ENCODE results near the gene UTP14A. TPM values are rescaled to one million over a fixed set of nuclear protein-coding genes. Genes with fewer than 3 reads are reported as not detected.

Gene UTP14A
- total and polyA plus RNA-seq, 10 donors = 11.2 to 17.3 (median 13.5) TPM

DNA sequence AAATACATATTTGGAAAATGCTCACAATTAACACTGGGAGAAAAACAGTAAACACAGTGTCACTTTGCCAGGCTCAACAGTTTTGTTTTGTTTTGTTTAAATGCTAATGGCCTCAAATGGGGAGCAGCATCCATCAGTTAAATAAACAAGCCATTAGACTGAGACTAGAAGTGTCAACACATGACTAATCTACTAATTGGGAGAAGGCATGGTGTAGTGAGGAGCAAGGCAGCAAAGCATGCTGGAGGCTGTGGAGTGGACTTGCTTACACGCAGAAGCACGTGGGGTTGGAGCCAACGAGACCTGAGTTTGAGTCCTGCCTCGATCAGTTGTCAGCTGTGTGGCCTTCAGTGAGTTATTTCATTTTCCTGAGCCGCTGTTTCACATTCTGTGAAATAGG, 29.0 kb downstream of the UTP14A start:
- no peak for TF ChIP-seq CTCF (IDR thresholded peaks at IDR 0.05 in 8 of 11, conservative IDR thresholded peaks at IDR 0.05 in 3 of 11)
- no peak for TF ChIP-seq POLR2AphosphoS5 (IDR thresholded peaks at IDR 0.05)
- TF ChIP-seq POLR2A (IDR thresholded peaks at IDR 0.05) = no peak
- H3K4me3 ChIP-seq = no peak overlapping the region
- 65 to 96% (median 89%) methylated on average over 3 to 5 of the region's 5 CpGs for WGBS, 5 donors
- H3K27ac ChIP-seq = no peak overlapping the region
- peaks cover 0 to 5% (median 0%) of the 10 kb centered on the region in 6 donors for H3K4me1 ChIP-seq
- no peaks in the 10 kb centered on the region for H3K27me3 ChIP-seq (replicated peaks in 1 of 7)
- DNase-seq = no peak
- no peaks in the 10 kb centered on the region for H3K9me3 ChIP-seq
- intact Hi-C loops (cut with DNase I; ENCODE audit: low total_unique reads) = no loop called here
- H3K36me3 ChIP-seq = no peaks in the 10 kb centered on the region

- intact Hi-C loops (cut with DNase I; ENCODE audit: low total_unique reads) = no loop called here
- Histone ChIP-seq H3K27me3 (replicated peaks in 1 of 7) (no peaks in the 10 kb centered on the region), H3K36me3 (no peaks in the 10 kb centered on the region), H3K9me3 (no peaks in the 10 kb centered on the region), H3K4me1 (peaks cover 0 to 2% (median 0%) of the 10 kb centered on the region in 6 donors), H3K4me3 (no peak overlapping the region), H3K27ac (no peak overlapping the region)
- TF ChIP-seq POLR2A (IDR thresholded peaks at IDR 0.05) (no peak), CTCF (IDR thresholded peaks at IDR 0.05 in 8 of 11, conservative IDR thresholded peaks at IDR 0.05 in 3 of 11) (no peak), POLR2AphosphoS5 (IDR thresholded peaks at IDR 0.05) (no peak)
- DNase-seq = no peak
- 48 to 69% (median 63%) methylated on average over 3 to 4 of the region's 4 CpGs for whole genome bisulfite sequencing, 5 donors
Observed at GRCh38 chrX:129938081-129938480, 32.1 kb downstream of the UTP14A start.

DNA sequence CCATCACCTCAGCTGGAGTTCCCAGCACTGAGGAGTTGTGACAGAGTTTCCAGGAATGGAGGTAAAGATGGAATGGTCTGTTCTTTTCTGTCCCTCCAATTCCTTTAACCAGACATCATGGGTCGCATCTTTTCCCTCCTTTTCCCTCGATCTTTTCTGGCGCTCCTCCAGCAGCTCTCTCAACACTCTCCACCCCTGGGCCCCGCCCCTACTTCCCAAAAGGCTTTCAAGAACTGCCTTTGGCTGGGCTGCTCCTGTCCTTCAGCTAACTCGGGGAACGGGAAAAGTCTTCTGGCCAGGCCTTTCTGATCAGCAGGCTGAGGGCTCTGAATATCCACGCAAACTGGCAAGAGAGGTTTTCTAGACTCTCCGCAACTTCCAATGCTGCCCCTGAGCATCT, 34.0 kb downstream of the UTP14A start:
- intact Hi-C loops (cut with DNase I; ENCODE audit: low total_unique reads) = no loop called here
- WGBS, 5 donors = 50 to 73% (median 55%) methylated on average over 5 to 8 of the region's 8 CpGs
- H3K27ac ChIP-seq = no peak overlapping the region
- DNase-seq = no peak
- TF ChIP-seq POLR2AphosphoS5 (IDR thresholded peaks at IDR 0.05) (no peak), CTCF (IDR thresholded peaks at IDR 0.05 in 8 of 11, conservative IDR thresholded peaks at IDR 0.05 in 3 of 11) (no peak), POLR2A (IDR thresholded peaks at IDR 0.05) (no peak)
- no peaks in the 10 kb centered on the region for H3K9me3 ChIP-seq
- H3K4me1 ChIP-seq = no peaks in the 10 kb centered on the region
- H3K36me3 ChIP-seq = no peaks in the 10 kb centered on the region
- no peaks in the 10 kb centered on the region for H3K27me3 ChIP-seq (replicated peaks in 1 of 7)
- H3K4me3 ChIP-seq = no peak overlapping the region

DNA sequence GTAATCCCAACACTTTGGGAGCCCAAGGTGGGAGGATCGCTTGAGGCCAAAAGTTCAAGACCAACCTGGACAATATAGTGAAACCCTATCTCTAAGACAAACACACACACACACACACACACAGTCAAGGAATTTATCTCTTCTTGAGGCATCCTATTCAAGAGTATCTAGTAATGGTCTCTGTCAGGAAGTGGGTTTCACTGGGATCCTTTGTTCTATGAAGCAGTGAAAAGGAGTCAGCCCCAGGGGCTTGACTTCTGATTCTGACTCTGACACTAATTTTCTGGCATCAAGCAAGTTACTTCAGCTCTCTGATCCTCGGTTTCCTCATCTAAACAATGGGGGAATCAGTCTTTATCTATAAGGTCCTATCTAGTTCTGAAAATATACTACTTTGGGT, 34.8 kb downstream of the UTP14A start:
- no peak overlapping the region for H3K4me3 ChIP-seq
- no peaks in the 10 kb centered on the region for H3K27me3 ChIP-seq (replicated peaks in 1 of 7)
- no peak for DNase-seq
- no peak overlapping the region for H3K27ac ChIP-seq
- 70 to 94% (median 88%) methylated on average over 2 of the region's 2 CpGs for WGBS, 5 donors
- TF ChIP-seq CTCF (IDR thresholded peaks at IDR 0.05 in 8 of 11, conservative IDR thresholded peaks at IDR 0.05 in 3 of 11) = no peak
- TF ChIP-seq POLR2AphosphoS5 (IDR thresholded peaks at IDR 0.05) = no peak
- TF ChIP-seq POLR2A (IDR thresholded peaks at IDR 0.05) = no peak
- H3K36me3 ChIP-seq = no peaks in the 10 kb centered on the region
- no peaks in the 10 kb centered on the region for H3K4me1 ChIP-seq
- no peaks in the 10 kb centered on the region for H3K9me3 ChIP-seq
- intact Hi-C loops (cut with DNase I; ENCODE audit: low total_unique reads) = no loop called here
